Endodermal cell (in vitro differentiated cells): ENCODE data around the gene AIG1. TPM values are rescaled to one million over a fixed set of nuclear protein-coding genes. Genes with fewer than 3 reads are reported as not detected.

Source experiments
- DNase-seq: peaks from one replicate; pipeline ENCODE4 v3.0.0-alpha.2; 2017
- H3K27ac ChIP-seq: 2 replicates; pipeline ENCODE4 v1.5.1; 2013; ENCODE audit warnings: mild to moderate bottlenecking, low read depth, low read length, moderate library complexity
- H3K27me3 ChIP-seq: 2 replicates; pipeline ENCODE4 v1.6.1; 2013; ENCODE audit warnings: mild to moderate bottlenecking, low read length, moderate library complexity; ENCODE audit not compliant: insufficient read depth, control insufficient read depth, poor library complexity, severe bottlenecking
- H3K36me3 ChIP-seq: 2 replicates; pipeline ENCODE4 v1.7.0; 2013; ENCODE audit warnings: mild to moderate bottlenecking, low read length, moderate library complexity; ENCODE audit not compliant: control insufficient read depth, insufficient read depth
- H3K4me1 ChIP-seq: one replicate; pipeline ENCODE4 v1.7.0; 2013; ENCODE audit warnings: low read length; ENCODE audit not compliant: control insufficient read depth, insufficient read depth
- H3K4me3 ChIP-seq: 2 replicates; pipeline ENCODE4 v1.5.1; 2013; ENCODE audit warnings: mild to moderate bottlenecking, low read length, moderate library complexity
- H3K9ac ChIP-seq: 2 replicates; pipeline ENCODE4 v1.6.1; 2013; ENCODE audit warnings: mild to moderate bottlenecking, low read length, moderate library complexity; ENCODE audit not compliant: poor library complexity, severe bottlenecking; ENCODE audit errors: extremely low read depth
- H3K9me3 ChIP-seq: 2 replicates; pipeline ENCODE4 v1.6.1; 2013; ENCODE audit warnings: mild to moderate bottlenecking, low read length, moderate library complexity; ENCODE audit not compliant: control insufficient read depth
- H3K27ac Mint-ChIP-seq: 2 replicates; pipeline ENCODE4 v1.8.0; 2020; ENCODE audit warnings: mixed read lengths
- H3K27me3 Mint-ChIP-seq: 2 replicates; pipeline ENCODE4 v1.8.0; 2021; ENCODE audit warnings: mild to moderate bottlenecking, mixed read lengths; ENCODE audit not compliant: insufficient read depth
- H3K36me3 Mint-ChIP-seq: 2 replicates; pipeline ENCODE4 v1.8.0; 2020; ENCODE audit warnings: low read depth, mixed read lengths
- H3K4me1 Mint-ChIP-seq: 2 replicates; pipeline ENCODE4 v1.8.0; 2020; ENCODE audit warnings: mixed read lengths
- H3K4me3 Mint-ChIP-seq: 2 replicates; pipeline ENCODE4 v1.8.0; 2020; ENCODE audit warnings: mild to moderate bottlenecking, moderate library complexity, mixed read lengths
- H3K9me3 Mint-ChIP-seq: 2 replicates; pipeline ENCODE4 v1.8.0; 2020; ENCODE audit warnings: mild to moderate bottlenecking, mixed read lengths
- CTCF ChIP-seq: fragments of 200-600 bp; sonication (generic); conservative IDR thresholded peaks from 2 replicates; pipeline ENCODE4 v1.5.0; 2021; ENCODE audit warnings: antibody characterized with exemption, mild to moderate bottlenecking
- WGBS, 2 experiments: methylation state at CpG; one replicate each; pipeline versions ENCODE4 v1.1.5 to v1.1.7; 2013; ENCODE audit warnings: missing lambda C conversion rate in 2 of 2, mixed read lengths in 1 of 2; ENCODE audit not compliant: insufficient coverage in 1 of 2, insufficient read length in 1 of 2; 5-methylcytosine and 5-hydroxymethylcytosine counted together
- total RNA-seq, 2 donors: library from RNA; stranded (reverse); fragmentation: NEBNext Ultra II Directional in 1 of 2; extraction: Animal tissue kit (Norgen Biotek cat#: 25700) in 1 of 2; gene quantifications; 2 replicates in 1 of 2; 3 replicates in 1 of 2; pipeline ENCODE4 v1.2.1, GENCODE V29; 2021

AIG1 gene
- total RNA-seq, 2 donors from 2014 or later = 23.0 to 25.2 TPM

- Histone ChIP-seq H3K36me3 (no peaks in the 10 kb centered on the region), H3K27ac (no peak overlapping the region), H3K27me3 (no peaks in the 10 kb centered on the region), H3K4me3 (no peak overlapping the region), H3K9ac (no peak overlapping the region), H3K9me3 (peaks cover 19% of the 10 kb centered on the region), H3K4me1 (no peaks in the 10 kb centered on the region)
- no peak for DNase-seq
- Mint-ChIP-seq H3K36me3 (peaks cover 19% of the 10 kb centered on the region), H3K4me3 (no peak overlapping the region), H3K4me1 (no peaks in the 10 kb centered on the region), H3K9me3 (peaks cover 24% of the 10 kb centered on the region), H3K27me3 (no peaks in the 10 kb centered on the region), H3K27ac (peak overlapping the region; percentile 12)
- TF ChIP-seq CTCF = no peak
- WGBS, 2 experiments = 81 to 100% methylated on average over 2 of the region's 2 CpGs
Observed at GRCh38 chr6:143123941-143124340, 63.3 kb downstream of the AIG1 start.

- Histone ChIP-seq H3K27ac (no peak overlapping the region), H3K9me3 (peaks cover 16% of the 10 kb centered on the region), H3K36me3 (no peaks in the 10 kb centered on the region), H3K4me1 (no peaks in the 10 kb centered on the region), H3K4me3 (no peak overlapping the region), H3K27me3 (no peaks in the 10 kb centered on the region), H3K9ac (no peak overlapping the region)
- peaks cover 23% of the 10 kb centered on the region for H3K9me3 Mint-ChIP-seq
- H3K4me1 Mint-ChIP-seq = no peaks in the 10 kb centered on the region
- peaks cover 13% of the 10 kb centered on the region for H3K36me3 Mint-ChIP-seq
- WGBS, 2 experiments = 98 to 100% methylated on average over 1 to 2 of the region's 3 CpGs
- H3K27ac Mint-ChIP-seq = no peak overlapping the region
- TF ChIP-seq CTCF = no peak
- no peaks in the 10 kb centered on the region for H3K27me3 Mint-ChIP-seq
- H3K4me3 Mint-ChIP-seq = no peak overlapping the region
- no peak for DNase-seq
Observed at GRCh38 chr6:143125455-143125854, 64.8 kb downstream of the AIG1 start.

- Histone ChIP-seq H3K9me3 (peaks cover 15% of the 10 kb centered on the region), H3K4me3 (no peak overlapping the region), H3K9ac (no peak overlapping the region), H3K27me3 (no peaks in the 10 kb centered on the region), H3K27ac (no peak overlapping the region), H3K36me3 (no peaks in the 10 kb centered on the region), H3K4me1 (no peaks in the 10 kb centered on the region)
- WGBS, 2 experiments = 88 to 95% methylated on average over 8 to 12 of the region's 12 CpGs
- Mint-ChIP-seq H3K36me3 (peaks cover 13% of the 10 kb centered on the region), H3K4me3 (no peak overlapping the region), H3K27ac (no peak overlapping the region), H3K4me1 (no peaks in the 10 kb centered on the region), H3K9me3 (peaks cover 23% of the 10 kb centered on the region), H3K27me3 (no peaks in the 10 kb centered on the region)
- DNase-seq = no peak
- no peak for TF ChIP-seq CTCF
Observed at GRCh38 chr6:143125864-143126573, 65.3 kb downstream of the AIG1 start.
